Measurements from ENCODE around the gene KLHL14. TPM values are rescaled to one million over a fixed set of nuclear protein-coding genes. Genes with fewer than 3 reads are reported as not detected.

KLHL14 gene
- polyA plus RNA-seq, 1 experiment, result not detected

DNA sequence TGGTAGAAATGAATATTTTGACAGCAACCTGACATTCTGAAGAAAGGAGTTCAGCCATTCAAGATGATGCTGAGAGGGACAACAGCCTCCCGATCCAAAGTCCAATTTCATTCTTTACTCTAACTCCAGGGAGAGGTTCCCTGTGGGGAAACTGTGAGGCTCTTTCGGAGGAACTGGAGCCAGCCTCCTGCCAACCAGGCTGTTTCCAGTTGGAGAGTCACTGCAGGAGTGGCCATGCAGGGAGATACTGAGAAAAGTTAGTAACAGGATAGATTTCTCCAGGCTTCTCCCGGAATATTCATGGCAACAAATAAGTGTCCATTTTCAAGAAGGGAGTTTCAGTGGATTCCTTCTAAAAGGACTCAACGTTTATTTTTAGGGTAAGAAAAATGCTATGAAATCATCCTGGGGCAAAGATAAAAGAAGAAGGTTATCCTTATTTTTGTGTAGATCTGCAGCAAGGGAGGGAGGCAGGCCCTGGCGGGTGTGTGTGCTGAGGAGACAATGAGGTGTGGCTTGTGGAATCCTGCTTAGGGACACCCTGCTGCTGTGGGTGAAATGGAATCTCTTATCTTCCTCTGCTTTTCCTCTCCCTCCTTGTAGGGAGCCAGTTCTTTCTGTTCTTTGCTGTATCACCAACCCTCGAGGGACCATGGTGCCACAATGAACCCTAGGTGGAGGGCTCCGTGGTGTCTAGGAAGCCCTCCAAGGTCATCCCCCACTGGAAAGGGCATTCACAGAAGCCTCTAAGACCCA, 18.1 kb downstream of the KLHL14 start:
- no peaks in the 10 kb centered on the region for H3K27me3 ChIP-seq (ENCODE audit: control insufficient read depth, insufficient read depth, low read length)
- ChIA-PET CTCF (no interaction called here), POLR2A (no interaction called here)
- DNase-seq (ENCODE audit: low read depth, low spot score), result no peak
- TF ChIP-seq, protein P1, sequence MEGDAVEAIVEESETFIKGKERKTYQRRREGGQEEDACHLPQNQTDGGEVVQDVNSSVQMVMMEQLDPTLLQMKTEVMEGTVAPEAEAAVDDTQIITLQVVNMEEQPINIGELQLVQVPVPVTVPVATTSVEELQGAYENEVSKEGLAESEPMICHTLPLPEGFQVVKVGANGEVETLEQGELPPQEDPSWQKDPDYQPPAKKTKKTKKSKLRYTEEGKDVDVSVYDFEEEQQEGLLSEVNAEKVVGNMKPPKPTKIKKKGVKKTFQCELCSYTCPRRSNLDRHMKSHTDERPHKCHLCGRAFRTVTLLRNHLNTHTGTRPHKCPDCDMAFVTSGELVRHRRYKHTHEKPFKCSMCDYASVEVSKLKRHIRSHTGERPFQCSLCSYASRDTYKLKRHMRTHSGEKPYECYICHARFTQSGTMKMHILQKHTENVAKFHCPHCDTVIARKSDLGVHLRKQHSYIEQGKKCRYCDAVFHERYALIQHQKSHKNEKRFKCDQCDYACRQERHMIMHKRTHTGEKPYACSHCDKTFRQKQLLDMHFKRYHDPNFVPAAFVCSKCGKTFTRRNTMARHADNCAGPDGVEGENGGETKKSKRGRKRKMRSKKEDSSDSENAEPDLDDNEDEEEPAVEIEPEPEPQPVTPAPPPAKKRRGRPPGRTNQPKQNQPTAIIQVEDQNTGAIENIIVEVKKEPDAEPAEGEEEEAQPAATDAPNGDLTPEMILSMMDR (IDR thresholded peaks at IDR 0.05; ENCODE audit: low read depth, low read length), result no peak
- H3K4me3 ChIP-seq (ENCODE audit: low read depth, low read length), result no peak overlapping the region
- no peaks in the 10 kb centered on the region for H3K9me3 ChIP-seq (ENCODE audit: control insufficient read depth, insufficient read depth, low read length)
- no peak overlapping the region for H3K27ac ChIP-seq (ENCODE audit: low read depth, low read length)

DNA sequence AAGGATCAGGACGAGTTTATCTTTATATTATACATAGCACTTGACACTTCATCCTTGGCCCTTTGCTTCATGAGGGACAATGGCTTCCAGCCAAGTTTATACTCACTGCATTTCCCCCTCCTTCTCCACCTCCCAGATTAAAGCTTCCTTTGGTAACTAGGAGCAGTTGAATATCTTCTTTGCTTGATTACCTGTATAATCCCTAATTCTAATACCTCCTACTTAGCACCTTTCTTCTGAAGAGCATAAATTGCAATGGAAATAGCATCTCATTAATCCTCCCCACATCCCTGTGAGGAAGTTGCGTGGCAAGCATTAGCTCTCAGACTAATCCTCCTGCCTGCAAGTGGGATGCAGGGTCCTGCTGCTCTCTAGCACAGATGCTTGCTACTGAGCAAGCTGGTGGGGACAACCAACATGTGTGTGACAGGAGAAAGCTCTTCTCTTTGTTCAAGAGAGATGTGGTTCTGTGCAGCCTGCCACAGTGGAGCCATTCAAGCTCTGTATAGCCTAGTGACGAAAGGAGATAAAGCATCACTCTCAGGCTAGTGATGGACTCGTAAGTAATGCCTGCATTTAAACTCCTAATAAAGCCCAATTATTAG, 19.1 kb downstream of the KLHL14 start:
- Histone ChIP-seq H3K27me3 (ENCODE audit: control insufficient read depth, insufficient read depth, low read length) (no peaks in the 10 kb centered on the region), H3K9me3 (ENCODE audit: control insufficient read depth, insufficient read depth, low read length) (no peaks in the 10 kb centered on the region), H3K4me3 (ENCODE audit: low read depth, low read length) (no peak overlapping the region), H3K27ac (ENCODE audit: low read depth, low read length) (no peak overlapping the region)
- DNase-seq (ENCODE audit: low read depth, low spot score), result no peak
- ChIA-PET CTCF (no interaction called here), POLR2A (no interaction called here)
- TF ChIP-seq, protein P1 (IDR thresholded peaks at IDR 0.05; ENCODE audit: low read depth, low read length), result no peak

DNA sequence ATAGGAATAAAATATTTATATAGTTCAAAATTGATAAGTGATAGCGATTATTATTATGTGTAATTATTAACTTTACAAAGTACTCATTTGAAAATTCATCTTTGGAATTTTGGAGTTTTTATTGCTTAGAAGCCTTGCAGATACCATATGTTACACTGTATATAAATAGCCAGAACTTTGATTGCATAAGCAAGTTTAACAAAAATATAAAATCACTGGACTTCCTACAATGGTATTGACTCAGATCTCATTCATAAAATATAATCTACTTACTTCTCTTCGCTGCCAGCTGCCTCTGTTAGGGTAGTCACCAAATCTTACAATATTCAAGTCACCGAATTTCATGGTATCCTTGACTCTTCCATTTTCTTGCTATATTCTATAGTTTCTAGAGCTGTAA, 22.5 kb downstream of the KLHL14 start:
- TF ChIP-seq, protein P1 (IDR thresholded peaks at IDR 0.05; ENCODE audit: low read depth, low read length), result no peak

DNA sequence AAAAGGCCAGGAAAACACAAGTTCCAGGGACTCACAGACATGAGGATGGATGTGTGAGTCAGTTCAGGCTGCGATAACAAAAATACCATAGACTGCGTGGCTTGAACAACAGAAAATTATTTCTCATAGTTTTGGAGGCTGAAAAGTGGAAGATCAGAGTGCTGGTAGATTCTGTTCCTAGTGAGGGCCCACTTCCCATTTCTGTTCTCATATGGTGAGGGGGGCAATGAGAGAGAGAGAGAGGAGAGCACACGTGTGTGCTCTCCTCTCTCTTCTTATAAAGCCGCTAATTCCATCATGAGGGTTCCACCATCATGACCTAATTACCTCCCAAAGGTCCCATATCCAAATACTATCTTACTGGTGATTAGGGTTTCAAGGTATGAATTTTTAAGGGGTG, 23.0 kb downstream of the KLHL14 start:
- ChIA-PET POLR2A (no interaction called here), CTCF (no interaction called here)
- DNase-seq (ENCODE audit: low read depth, low spot score), result no peak
- Histone ChIP-seq H3K27ac (ENCODE audit: low read depth, low read length) (no peak overlapping the region), H3K9me3 (ENCODE audit: control insufficient read depth, insufficient read depth, low read length) (no peaks in the 10 kb centered on the region), H3K27me3 (ENCODE audit: control insufficient read depth, insufficient read depth, low read length) (no peaks in the 10 kb centered on the region), H3K4me3 (ENCODE audit: low read depth, low read length) (no peak overlapping the region)
- TF ChIP-seq, protein P1 (IDR thresholded peaks at IDR 0.05; ENCODE audit: low read depth, low read length), result no peak

More for the DNA sequence above, 22.5 kb downstream of the KLHL14 start:
- no peak overlapping the region for H3K4me3 ChIP-seq (ENCODE audit: low read depth, low read length)
- H3K9me3 ChIP-seq (ENCODE audit: control insufficient read depth, insufficient read depth, low read length), result no peaks in the 10 kb centered on the region
- no peak overlapping the region for H3K27ac ChIP-seq (ENCODE audit: low read depth, low read length)
- ChIA-PET POLR2A (no interaction called here), CTCF (no interaction called here)
- DNase-seq (ENCODE audit: low read depth, low spot score), result no peak
- H3K27me3 ChIP-seq (ENCODE audit: control insufficient read depth, insufficient read depth, low read length), result no peaks in the 10 kb centered on the region

DNA sequence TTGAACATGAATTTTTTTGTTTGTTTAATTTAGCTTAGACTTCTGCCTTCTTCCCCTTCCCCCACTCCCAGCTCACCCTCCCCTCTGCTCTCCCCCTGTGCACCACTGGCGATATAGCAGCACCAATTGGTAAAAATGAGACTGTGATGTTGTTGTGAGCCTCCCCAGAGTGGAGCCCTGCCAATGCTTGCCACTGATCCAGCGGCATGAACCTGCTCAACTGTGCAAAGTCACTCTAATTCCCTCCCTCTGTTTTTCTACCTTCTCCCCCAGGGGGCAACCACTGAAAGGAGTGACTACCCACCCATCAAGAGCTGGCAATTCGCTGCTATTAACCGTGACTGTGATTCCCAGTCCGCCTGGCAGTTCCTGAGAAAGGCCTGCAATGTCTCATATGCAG, 30.2 kb downstream of the KLHL14 start:
- TF ChIP-seq, protein P1 (IDR thresholded peaks at IDR 0.05; ENCODE audit: low read depth, low read length), result no peak
- POLR2A ChIA-PET, result no interaction called here
- H3K27ac ChIP-seq (ENCODE audit: low read depth, low read length), result no peak overlapping the region
- H3K9me3 ChIP-seq (ENCODE audit: control insufficient read depth, insufficient read depth, low read length), result no peaks in the 10 kb centered on the region
- no peak for DNase-seq (ENCODE audit: low read depth, low spot score)
- H3K27me3 ChIP-seq (ENCODE audit: control insufficient read depth, insufficient read depth, low read length), result no peaks in the 10 kb centered on the region
- H3K4me3 ChIP-seq (ENCODE audit: low read depth, low read length), result no peak overlapping the region
- CTCF ChIA-PET, result no interaction called here
